GM18505 (cell line): Measurements from ENCODE around the gene ZNF277.

ENCODE experiments used
- ATAC-seq: cut with Tn5 transposase; IDR thresholded peaks from one replicate; pipeline ENCODE4 v1.9.1; 2021; ENCODE audit not compliant: unreplicated experiment
- POLR2A ChIP-seq: IDR thresholded peaks from 4 replicates; pipeline ENCODE4 v1.6.1; 2011; ENCODE audit warnings: borderline replicate concordance; ENCODE audit not compliant: insufficient read depth, insufficient read length; ENCODE audit errors: extremely low read depth

ZNF277 gene

GRCh38 chr7:112327566-112327965 is 121.1 kb downstream of the ZNF277 start:
- TF ChIP-seq POLR2A = no peak

GRCh38 chr7:112331492-112331891 is 125.0 kb downstream of the ZNF277 start:
- no peak for ATAC-seq
- TF ChIP-seq POLR2A = no peak

More at GRCh38 chr7:112327566-112327965, 121.1 kb downstream of the ZNF277 start:
- ATAC-seq = no peak

GRCh38 chr7:112334366-112334765 is 127.9 kb downstream of the ZNF277 start:
- no peak for TF ChIP-seq POLR2A
- ATAC-seq = no peak

- TF ChIP-seq POLR2A = no peak
- no peak for ATAC-seq
Observed at GRCh38 chr7:112336261-112336660, 129.8 kb downstream of the ZNF277 start.

- no peak for ATAC-seq
- no peak for TF ChIP-seq POLR2A
Observed at GRCh38 chr7:112336936-112337576, 130.6 kb downstream of the ZNF277 start.

GRCh38 chr7:112337892-112338291 is 131.4 kb downstream of the ZNF277 start:
- no peak for TF ChIP-seq POLR2A
- no peak for ATAC-seq

- TF ChIP-seq POLR2A = no peak
- ATAC-seq = no peak
Observed at GRCh38 chr7:112338786-112339185, 132.3 kb downstream of the ZNF277 start.

- ATAC-seq = no peak
- TF ChIP-seq POLR2A = no peak
Observed at GRCh38 chr7:112341464-112341863, 135.0 kb downstream of the ZNF277 start.

- no peak for ATAC-seq
- no peak for TF ChIP-seq POLR2A
Observed at GRCh38 chr7:112346381-112347060, 140.0 kb downstream of the ZNF277 start.

GRCh38 chr7:112347088-112347487 is 140.6 kb downstream of the ZNF277 start:
- TF ChIP-seq POLR2A = no peak
- ATAC-seq = no peak

- ATAC-seq = no peak
Observed at GRCh38 chr7:112350585-112350984, 144.1 kb downstream of the ZNF277 start.

GRCh38 chr7:112356596-112356995 is 150.1 kb downstream of the ZNF277 start:
- ATAC-seq = no peak
- no peak for TF ChIP-seq POLR2A

More at GRCh38 chr7:112350585-112350984, 144.1 kb downstream of the ZNF277 start:
- TF ChIP-seq POLR2A = no peak

- no peak for TF ChIP-seq POLR2A
- ATAC-seq = no peak
Observed at GRCh38 chr7:112357136-112357535, 150.6 kb downstream of the ZNF277 start.

GRCh38 chr7:112358513-112358912 is 152.0 kb downstream of the ZNF277 start:
- no peak for TF ChIP-seq POLR2A
- ATAC-seq = no peak
